IMR-90 (cell line): ENCODE data around the gene SAYSD1.
A peak's percentile ranks its signal among the peaks of the same experiment; 100 is the strongest.

Experiments
- BHLHE40 ChIP-seq: fragments of 150-350 bp; IDR thresholded peaks from 2 replicates; pipeline ENCODE4 v1.6.1; 2016; ENCODE audit warnings: mild to moderate bottlenecking, low read depth, low read length
- CHD1 ChIP-seq: IDR thresholded peaks from 2 replicates; pipeline ENCODE4 v1.6.1; 2012; ENCODE audit warnings: low read depth, low read length, improper control_type of control experiment
- MAFK ChIP-seq: IDR thresholded peaks from 2 replicates; pipeline ENCODE4 v1.6.1; 2012; ENCODE audit warnings: low read depth, low read length, improper control_type of control experiment
- POLR2A ChIP-seq: IDR thresholded peaks from 2 replicates; pipeline ENCODE4 v1.6.1; 2012; ENCODE audit warnings: mild to moderate bottlenecking, low read depth, low read length
- TF ChIP-seq, protein P1 (sequence below): conservative IDR thresholded peaks from 2 replicates; pipeline ENCODE4 v1.5.1; 2012; ENCODE audit warnings: mild to moderate bottlenecking, low read depth, low read length, improper control_type of control experiment

DNA sequence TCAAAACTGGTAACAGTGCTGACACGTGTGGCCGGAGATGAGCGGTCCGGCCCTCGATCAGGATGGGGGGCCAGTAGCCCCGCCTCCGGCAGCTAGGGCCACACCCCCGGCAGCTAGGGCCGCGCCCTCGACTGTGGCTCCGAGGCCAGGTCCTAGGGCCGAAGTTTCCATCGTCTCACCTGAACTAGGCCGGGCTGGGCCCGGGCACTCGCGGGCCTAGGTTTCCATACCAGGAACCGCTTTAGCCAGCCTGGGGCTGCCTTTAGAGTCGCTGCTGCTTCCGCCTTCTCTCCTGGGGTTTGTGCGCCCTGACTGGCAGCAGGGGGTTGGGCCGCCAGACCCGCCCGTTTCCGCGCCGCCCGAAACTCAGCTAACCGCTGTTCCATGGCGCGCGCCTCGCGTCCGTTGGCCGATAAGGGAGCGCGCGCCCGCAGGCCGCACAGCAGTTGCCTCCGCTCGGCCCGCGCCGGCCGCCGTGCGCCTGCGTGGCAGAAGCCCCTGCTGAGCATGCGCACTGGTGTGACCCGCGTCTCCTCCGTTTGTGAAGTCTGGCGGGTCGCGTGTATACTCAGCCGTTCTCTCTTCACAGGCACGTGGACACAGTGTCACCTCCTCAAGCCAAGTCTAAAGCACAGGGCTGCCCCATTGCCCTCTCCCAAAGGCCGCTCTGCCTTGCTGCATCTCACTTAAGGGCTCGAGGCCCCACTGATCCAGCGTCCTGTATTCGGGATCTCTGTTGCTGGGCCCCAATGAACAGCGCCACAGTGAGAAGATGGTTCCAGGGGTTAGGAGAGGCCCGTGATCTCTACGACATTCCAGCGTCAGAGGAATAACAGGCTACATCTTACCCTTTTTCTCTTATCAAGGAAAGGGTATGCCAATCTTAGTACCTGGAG is at the start of gene SAYSD1:
- TF ChIP-seq CHD1, result no peak
- TF ChIP-seq, protein P1, sequence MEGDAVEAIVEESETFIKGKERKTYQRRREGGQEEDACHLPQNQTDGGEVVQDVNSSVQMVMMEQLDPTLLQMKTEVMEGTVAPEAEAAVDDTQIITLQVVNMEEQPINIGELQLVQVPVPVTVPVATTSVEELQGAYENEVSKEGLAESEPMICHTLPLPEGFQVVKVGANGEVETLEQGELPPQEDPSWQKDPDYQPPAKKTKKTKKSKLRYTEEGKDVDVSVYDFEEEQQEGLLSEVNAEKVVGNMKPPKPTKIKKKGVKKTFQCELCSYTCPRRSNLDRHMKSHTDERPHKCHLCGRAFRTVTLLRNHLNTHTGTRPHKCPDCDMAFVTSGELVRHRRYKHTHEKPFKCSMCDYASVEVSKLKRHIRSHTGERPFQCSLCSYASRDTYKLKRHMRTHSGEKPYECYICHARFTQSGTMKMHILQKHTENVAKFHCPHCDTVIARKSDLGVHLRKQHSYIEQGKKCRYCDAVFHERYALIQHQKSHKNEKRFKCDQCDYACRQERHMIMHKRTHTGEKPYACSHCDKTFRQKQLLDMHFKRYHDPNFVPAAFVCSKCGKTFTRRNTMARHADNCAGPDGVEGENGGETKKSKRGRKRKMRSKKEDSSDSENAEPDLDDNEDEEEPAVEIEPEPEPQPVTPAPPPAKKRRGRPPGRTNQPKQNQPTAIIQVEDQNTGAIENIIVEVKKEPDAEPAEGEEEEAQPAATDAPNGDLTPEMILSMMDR, result no peak
- TF ChIP-seq POLR2A, result 0 out of 2 replicates have a peak, but pooled peaks have one; percentile 39
- peak; percentile 69 for TF ChIP-seq BHLHE40
- TF ChIP-seq MAFK, result no peak
